Stimulated activated CD8-positive, alpha-beta memory T cell treated with anti-CD3 and anti-CD28 coated beads, Interleukin-12 subunit alpha, Interleukin-12 subunit beta, amount 100 ng/mL, for 24 hours (primary cell): ENCODE measurements around the gene COBL.

Experiments
- DNase-seq: peaks from one replicate; pipeline ENCODE4 v3.0.0-alpha.2; 2020; ENCODE audit errors: extremely low read depth

COBL gene

DNA sequence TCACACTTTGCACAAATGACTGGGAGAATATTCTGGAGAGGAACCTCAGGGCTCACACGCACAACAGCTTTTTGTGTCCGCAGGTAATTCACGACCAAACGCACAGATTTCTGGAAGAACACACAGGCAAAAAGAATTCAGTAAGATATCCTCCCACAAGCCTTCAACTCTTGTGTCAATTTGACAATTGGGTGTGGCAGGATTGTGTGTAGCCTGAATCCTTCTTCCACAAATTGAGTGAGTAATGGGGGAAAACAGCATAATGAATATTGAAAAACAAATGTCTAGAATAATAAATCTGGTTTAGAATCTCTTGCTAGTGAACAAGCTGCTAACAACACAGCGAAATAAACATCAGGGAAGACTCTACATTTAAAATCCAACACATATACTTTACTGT, 125.6 kb downstream of the COBL start:
- DNase-seq = no peak

DNA sequence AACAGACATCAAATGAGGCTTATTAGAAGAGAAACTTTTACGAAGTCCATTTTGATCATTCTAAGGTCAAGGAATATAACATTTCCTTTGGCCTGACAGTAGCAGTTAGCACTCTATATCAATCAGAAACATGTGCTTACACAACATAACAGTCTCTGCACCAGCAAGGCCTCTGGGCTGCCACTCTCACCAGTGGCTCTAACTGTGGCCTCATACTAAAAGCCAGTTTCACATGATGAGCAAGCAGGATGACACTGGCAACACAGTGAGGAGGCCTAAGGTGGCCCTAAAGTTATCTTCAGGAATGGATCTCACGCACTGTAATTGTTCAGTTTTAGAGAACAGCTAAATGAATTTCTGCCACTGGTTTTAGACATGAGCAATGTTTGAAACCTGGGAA, 126.8 kb downstream of the COBL start:
- DNase-seq = no peak

DNA sequence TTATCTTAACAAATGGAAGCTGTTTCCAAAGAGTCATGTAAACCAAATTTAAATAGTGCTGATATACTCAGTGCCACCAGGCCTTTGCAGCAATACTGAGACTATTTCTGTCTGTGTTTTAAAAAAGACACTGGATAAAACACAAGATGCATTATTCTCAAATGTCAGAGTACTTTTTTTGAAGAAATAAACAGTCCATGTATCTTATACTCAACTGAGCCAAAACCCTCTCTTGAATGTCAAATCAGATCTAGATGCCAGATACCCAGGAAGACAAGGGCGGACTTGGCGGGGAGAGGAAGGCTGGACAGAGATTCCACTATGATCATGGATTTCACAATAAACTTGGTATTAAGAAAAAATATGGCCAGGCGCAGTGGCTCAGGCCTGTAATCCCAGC, 127.6 kb downstream of the COBL start:
- DNase-seq = no peak

DNA sequence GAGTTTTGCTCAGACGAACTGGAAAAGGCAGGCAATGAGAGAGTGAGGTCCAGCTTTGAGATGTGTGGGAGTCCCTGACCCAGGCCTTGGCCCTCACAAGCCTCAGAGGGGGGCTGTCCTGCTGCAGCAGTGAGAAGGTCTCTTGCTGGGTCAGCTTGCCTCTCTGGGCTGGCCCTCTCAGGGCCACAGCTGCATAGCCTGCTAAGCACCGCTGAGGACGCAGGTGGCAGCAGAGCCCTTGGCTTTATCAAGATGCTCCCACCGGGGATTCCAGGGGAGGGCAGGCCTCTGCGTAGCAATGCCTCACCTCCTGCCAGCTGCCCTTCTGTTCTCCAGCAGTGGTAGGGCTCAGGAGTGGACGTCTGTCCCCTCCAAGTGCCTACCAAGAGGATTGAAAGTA, 128.7 kb downstream of the COBL start:
- no peak for DNase-seq

DNA sequence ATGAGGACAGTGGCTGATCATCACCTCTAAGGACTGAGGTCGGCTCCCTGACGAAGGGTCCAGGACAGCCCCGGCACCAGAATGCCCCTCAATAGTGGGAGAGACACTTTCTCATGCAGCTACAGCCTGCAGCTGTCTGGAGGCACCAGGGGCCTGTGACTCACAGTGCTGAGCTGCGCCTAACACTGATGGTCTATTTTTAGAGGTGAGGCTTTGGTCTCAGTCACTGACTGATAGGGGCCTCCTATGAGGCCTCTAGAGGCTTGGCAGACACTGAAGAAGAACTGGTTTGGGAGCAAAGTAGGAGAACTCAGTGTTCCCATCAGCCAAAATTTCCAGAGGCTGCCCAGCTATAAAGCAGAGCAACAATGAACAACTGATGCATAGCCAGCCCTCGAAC, 130.1 kb downstream of the COBL start:
- DNase-seq = no peak

DNA sequence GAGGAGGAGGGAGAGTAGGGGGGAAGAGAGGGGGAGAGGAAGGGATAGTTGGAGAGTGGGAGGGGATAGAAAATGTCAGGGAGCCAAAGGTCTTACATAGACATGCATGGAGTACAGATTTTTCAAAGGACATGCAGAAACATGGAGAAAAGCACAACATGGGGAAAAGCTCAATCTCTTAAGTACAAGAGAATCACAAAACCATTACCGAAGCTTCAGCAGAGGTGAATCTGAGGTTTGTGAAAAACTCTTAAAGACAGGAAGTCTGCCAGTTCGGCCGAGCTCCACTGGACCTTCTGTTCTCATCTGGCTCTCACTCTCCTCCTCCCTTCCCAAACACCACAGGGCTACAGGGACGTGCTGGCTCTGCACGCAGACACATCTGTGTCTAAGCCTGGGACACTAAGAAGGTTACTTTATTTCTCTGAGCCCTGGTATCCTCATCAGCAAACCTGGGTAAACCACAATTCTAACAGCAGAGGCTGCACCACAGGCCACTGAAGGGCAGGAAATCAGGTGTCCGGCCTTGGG, 133.9 kb downstream of the COBL start:
- DNase-seq = no peak

DNA sequence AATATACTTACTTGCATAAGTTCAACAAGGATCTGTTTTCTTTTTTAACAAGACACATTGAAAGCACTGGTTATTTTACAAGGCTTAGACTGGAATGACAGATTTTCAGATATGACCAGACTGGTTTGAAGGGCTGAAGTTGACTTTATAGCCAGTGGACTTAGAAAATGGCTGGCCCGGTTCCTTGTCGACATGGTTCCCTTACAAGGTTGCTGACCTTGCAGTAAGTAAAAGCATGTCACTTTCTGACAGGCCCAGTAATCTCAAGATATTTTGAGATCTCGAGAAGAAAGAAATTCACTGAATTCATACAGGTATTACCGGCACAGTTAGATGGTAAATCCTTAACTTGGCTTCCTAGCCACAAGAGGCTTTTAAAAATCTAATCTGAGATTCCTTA, 136.5 kb downstream of the COBL start:
- no peak for DNase-seq

DNA sequence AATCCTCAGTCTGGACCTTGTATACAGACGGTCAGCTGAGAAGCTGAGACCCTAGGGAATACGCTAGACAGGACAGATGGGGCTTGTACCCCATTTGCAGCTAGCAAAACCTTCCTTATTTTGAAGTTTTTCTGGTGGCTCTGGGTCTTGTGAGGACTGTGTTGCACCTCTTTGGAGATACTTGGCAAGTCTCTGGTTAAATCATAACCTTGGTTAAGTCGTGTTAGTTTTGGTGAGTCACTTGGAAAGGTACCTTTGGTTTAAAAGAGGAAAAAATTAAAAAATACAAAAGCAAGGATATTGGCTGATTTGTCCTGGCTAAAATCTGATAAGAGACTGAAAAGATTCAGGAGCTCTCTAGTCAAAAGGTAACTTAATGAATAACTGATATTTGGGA, 140.6 kb downstream of the COBL start:
- no peak for DNase-seq

DNA sequence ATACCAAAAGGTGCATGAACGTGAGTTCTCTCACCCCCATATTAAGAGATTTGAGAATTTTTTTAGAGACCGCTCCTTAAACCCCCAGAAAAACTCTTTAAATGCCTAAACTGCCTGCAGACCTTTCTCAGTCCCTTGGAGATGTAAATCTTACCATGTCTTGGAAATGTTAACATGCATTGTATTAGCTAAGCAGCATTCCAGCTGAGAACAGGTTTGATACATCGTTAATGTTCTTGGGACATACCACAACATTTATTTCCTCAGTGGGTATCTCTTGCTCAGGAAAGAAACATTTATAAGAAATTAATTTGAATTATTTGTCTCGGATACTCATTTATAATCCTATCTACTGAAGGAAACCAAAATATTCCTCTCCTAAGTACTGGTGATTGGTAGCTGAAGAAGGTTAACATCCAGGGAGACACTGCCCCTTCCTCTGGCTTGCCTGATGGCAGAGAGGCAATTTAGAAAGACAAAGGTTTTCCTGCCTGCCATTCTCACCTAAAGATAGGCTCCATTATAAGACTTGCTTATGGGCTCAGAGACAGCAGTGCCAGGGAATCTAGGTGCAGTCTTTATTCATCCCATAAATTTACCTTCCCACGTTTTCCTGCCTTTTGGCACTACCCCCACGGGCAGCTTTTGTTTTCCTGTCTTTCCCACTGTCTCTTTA, 141.2 kb downstream of the COBL start:
- no peak for DNase-seq

DNA sequence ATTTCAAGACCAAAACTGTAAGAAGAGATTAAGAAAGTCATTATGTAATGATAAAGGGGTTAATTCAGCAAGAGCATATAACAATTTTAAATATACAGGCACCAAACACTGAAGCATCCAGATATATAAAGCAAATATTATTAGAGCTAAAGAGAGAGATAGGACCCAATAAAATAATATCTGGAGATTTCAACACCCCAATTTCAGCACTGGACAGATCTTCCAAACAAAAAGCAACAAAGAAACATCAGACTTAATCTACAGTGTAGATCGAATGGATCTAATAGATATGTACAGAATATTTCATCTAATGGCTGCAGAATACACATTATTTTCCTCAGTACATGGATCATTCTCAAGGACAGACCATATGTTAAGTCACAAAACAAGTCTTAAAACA, 151.3 kb downstream of the COBL start:
- DNase-seq = no peak

DNA sequence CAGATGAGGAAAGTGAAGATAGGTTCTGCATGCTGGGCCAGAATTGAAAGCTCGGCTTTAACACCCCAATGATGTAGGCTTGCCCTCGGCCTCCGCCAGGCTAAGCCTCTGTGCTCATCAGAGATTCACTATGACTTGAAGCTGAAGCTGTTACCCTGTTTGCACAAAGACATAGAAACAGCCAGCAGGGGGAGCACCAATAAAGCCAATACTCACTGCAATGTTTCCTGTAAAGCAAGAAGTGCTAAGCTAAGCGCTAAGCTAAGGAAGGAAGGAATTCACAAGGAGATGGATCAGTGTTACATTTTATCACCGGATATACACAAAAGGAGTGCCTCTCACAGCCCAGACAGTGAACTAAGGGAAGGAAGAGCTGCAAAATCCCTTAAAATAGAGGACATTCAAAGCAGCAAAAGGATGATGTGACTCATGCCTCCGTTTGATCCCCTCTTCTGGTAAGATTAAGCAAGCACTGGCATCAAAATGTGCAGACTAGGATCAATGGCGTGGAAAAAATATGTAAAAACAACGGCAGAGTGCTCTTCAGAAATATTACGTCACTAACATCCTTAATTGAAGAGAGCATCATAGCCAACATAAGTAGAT, 153.8 kb downstream of the COBL start:
- DNase-seq = peak; percentile 31

DNA sequence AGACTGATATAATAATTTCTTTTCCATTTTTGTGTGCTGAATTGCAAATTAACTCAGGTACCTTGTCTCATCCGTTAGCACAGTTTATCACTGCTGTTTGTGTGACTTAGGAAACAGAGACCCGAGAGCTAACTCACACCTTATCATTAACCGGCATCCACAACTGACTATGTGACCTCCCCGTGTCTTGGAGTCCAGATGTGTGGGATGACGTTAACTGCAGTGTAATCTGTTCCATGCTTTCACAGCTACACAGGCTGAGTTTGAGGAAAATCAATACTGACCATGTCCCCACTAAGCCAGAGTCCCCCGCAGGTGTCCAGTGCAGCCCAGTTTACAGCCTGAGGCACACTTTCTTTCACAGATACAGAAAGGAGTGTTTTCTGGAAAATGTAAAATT, 154.7 kb downstream of the COBL start:
- no peak for DNase-seq

DNA sequence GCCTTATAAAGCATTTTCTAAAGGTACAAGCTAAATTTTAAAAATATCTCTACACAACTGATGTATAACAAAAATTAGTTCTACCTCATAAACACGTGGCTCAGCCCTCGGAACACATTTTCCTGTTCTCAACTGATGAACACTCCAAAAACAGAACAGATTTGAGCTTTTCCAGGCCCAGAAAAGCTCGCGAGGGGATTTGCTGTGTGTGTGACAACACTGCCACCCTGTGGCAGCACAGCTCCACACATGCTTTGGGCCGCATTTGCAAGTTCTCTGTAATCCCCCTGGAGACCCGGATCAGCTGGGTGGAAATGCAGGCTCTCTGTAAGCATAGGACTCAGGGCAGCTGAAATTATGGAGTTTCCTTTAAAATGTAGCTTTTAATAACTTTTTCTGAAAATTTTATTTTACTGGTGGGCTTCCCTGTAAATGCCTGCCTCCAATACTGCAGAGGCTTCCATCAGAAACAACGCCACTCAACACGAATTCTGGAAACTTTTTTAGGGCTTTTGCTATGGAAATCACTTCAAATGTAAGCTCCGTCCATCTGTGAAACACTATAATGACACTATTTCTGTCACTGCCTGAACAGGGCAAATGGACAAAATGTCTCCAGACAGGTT, 155.5 kb downstream of the COBL start:
- no peak for DNase-seq

DNA sequence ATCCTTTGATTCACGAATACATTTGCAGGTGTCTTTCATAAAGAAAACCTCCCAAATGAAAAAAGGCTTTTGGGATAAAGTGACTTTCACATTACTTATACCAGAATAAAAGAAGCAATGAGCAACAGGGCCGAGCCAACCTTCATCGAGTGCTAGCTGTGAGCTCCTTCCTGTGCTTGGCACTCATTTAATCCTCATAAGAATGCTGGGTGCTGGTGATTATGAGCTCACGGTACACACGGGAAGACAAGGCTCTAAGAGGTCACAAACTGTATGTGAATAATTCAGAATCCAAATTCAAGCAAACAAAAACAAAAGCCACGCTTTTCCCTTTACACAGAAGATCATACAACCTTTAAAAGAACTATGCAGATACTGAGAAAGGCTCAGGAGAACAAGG, 156.2 kb downstream of the COBL start:
- no peak for DNase-seq

DNA sequence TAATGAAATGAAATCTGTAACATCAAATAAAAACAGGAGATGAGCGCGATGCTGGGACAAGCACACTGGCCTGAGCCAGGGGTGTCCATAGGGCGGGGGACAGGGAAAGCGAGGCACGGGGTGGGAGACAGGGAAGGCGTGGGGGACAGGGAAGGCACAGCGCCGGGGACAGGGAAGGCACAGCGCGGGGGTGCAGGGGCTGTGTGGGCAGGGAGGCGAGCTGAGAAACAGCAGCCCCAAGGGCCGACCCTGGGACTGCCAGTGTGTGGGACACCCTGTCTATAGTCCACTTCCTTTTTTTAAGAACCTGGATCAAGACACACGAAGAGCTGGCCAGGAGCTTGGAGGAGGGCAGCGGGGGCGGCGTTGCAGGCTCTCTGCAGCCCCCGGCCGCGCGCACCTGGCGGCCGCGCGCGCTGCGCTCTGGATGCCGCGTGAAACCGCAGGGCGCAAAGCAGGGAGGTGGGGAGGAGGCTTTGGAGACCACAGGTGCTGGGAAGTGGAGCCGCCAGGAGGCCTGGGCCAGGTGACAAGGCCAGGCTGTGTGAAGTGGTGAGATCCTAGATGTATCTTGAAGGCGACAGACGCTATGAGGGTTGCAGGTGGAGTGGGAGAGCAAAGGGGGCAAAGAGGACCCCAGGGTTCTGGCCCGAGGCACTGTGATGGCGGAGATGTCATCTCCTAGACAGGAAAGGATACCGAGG, 157.7 kb downstream of the COBL start:
- DNase-seq = no peak

DNA sequence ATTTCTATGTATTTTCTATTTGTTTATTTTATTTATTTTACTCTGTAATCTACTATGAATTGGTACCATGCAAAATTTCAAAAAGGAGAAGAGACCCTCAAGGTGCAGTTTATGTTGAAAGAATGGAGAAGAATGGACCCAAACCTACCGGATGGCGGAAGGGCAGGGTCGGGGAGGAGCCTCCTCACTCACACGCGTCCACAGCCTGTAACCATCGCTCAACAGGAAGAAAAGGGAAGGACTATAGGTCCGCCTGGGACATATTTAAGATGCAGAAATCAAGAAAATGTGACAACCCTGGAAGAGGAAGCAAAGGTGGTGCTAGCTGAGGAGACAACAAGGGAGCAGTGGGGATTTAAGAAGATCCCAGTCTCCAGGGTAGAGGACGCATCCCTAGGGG, 158.4 kb downstream of the COBL start:
- DNase-seq = no peak

DNA sequence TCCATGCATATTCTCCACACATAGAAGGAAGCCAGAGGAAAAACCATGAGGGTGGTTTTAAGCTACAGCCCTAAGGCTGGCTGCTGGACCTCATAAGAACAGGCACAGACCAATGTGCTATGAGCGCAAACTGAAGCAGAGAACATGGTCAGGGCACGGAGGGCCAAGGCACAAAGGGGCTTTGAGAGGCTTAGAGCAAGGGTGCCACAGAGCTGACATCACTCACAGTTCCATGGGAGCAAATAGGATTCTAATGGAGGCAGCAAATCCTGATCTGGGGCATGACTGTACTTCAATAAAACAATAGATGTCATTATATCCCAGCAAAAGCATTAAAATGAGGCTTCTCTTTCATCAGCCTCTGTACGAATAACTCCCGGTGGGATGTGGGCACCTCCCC, 162.4 kb downstream of the COBL start:
- DNase-seq = no peak

DNA sequence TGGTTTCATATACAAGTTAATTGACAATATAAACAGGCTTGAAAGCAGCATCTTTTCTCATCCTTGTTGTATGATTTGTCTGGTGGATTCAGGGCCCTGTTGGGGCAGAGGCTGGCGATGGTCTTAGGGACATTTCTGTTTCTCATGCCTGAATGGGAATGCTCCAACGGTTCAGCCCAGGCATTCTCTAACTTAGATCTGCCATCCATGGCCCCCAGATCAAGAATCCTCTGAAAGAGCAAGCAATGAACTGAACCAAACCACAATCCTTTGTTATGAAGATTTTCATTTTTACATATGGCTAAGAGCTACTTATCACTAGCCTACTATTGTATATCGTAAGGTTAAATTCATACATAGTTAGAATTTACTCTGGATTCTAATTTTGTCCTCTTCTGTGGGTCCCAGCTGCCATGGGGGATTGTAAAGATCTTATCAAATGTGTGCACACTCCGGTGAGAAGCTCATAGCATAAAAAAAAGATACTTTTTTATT, 163.9 kb downstream of the COBL start:
- no peak for DNase-seq

DNA sequence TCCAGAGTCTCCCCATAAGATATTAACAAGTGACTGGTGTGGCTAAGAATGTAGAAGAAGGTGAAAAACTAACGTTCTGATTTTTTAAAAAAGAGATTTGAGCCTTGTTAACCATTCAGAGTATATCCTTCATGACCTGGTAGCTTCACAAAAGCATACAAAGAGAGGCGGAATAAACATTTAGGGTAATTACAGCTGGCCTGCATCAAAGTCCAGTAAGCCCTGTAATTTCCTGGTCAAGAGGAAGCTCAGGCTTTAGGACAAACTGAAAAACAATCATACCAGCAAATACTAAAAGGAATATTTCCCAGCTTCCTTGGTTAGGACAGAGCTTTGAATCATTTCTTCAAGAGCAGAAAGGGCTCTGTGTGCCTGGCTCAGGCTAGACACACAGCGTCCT, 165.2 kb downstream of the COBL start:
- DNase-seq = no peak

DNA sequence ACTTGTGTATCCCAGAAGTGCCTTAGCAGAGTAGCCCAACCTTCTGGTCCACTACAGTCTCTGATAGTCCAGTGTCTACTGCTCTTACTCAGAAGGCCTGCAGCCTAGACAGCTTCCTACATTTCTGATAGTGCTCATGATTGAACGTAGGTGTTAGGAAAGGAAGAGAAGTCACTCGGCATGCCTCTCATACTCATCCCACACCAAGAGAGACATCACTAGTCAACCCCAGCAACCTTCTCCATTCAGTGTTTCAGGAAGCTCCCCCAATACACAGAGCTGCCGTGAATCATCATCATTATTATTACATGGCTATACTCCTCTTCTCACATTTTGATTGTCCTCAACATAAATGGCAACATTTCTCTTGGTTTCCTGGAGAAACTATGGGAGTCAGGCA, 166.4 kb downstream of the COBL start:
- DNase-seq = no peak

DNA sequence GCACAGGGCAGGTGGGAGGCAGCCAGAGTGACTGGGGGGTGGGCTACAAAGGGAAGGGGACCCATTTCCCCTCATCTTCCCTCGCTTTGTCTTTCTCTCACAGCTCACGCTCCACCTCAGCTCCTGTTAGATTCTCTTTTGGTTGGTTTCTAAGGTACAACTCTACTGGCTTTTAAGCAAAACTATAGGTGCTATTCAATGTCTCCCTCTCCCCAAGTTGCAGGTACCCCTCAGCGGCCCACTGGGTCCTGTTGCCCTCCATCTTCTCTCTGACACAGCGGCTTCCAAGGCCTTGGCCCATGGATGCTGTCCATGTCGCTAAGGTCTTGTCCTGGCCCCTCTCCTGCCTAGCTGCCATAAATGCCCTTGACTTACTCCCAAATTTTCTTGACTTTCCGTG, 168.4 kb downstream of the COBL start:
- no peak for DNase-seq

DNA sequence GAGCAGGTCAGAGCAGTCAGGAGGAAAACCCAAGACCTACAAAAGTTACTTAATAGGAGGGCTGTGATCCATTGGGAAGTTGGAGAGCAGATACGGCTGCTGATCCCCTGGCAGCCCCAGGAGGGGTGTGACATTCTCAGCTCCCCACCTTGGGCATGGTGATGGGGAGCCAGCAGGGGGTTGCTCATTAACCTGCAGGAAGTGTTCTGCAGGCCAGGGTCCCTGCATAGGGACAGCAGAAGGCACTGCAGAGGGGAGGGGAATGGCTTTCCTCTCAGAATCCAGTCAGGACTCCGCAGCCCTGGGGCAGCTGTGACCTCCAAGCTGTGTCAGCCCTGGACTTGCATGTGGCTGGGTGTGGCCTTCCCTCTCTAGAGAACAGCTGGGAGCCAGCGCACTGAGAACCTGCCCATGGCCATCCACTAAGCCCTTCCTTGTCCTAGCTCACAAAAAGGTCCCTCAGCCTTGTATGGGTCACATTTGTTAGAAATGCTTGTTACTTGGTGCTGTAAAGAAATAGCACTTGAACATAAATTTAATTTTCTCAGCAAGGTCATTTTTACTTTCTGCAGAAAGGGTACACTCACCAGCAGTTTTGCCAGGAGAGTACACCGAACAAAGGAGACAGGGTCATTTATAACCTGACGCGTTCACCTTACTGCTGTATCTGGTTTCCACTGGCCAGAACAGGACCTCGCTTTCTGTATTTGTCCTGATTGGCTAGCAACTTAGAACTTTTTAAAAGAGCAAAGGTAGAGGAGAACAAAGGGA, 169.6 kb downstream of the COBL start:
- DNase-seq = no peak
